ENCODE measurements around the gene COPZ1. TPM values are rescaled to one million over a fixed set of nuclear protein-coding genes. Genes with fewer than 3 reads are reported as not detected.

COPZ1 gene
- total and polyA plus RNA-seq, 9 of the 15 experiments (the other 6 are each of a cell fraction or from before 2014, with no cell fraction given), result 137 to 487 (median 233) TPM

GRCh38 chr12:54294152-54294952 is 30.6 kb upstream of the COPZ1 start (continued):
- TF ChIP-seq SFPQ (IDR thresholded peaks at IDR 0.05; ENCODE audit: low read depth, low read length) (no peak), NR2F6 (CRISPR knock-in tag; IDR thresholded peaks at IDR 0.05) (peak; percentile 99), MLLT1 (IDR thresholded peaks at IDR 0.05) (no peak; a peak in 1 of 4 replicates), POLR2H (tag; IDR thresholded peaks at IDR 0.05; ENCODE audit: low read depth) (no peak), CXXC5 (CRISPR knock-in tag; IDR thresholded peaks at IDR 0.05) (peak; percentile 59), BRD4 (IDR thresholded peaks at IDR 0.05) (no peak), CHD1 (IDR thresholded peaks at IDR 0.05; ENCODE audit: low read length) (no peak), CTCFL (IDR thresholded peaks at IDR 0.05; ENCODE audit: borderline replicate concordance, insufficient read depth, low read depth, low read length, poor library complexity, severe bottlenecking) (peak; percentile 62), HSF4 (CRISPR knock-in tag; IDR thresholded peaks at IDR 0.05; ENCODE audit: borderline replicate concordance) (peak; percentile 72; the same call in 1 of the 2 replicates), TSC22D4 (tag; IDR thresholded peaks at IDR 0.05) (no peak), TFAP4 (CRISPR knock-in tag; IDR thresholded peaks at IDR 0.05; ENCODE audit: borderline replicate concordance) (peak; percentile 78; the same call in 1 of the 2 replicates), RBFOX2 (IDR thresholded peaks at IDR 0.05; ENCODE audit: low read depth, low read length) (peak; percentile 62), ZNF280A (IDR thresholded peaks at IDR 0.05; ENCODE audit: low read depth, partially characterized antibody) (no peak), MEIS2 (IDR thresholded peaks at IDR 0.05; ENCODE audit: partially characterized antibody) (peak; percentile 12), DMBX1 (CRISPR knock-in tag; IDR thresholded peaks at IDR 0.05; ENCODE audit: borderline replicate concordance) (peak; percentile 62)
